Hematopoietic multipotent progenitor cell treated with erythropoietin and hydrocortisone succinate and interleukin-3 and kit ligand, for 6 days (in vitro differentiated cells): ENCODE measurements around the gene ADCYAP1R1.

Experiments used
- DNase-seq: peaks from one replicate; pipeline ENCODE4 v3.0.0-alpha.2; 2015

Gene ADCYAP1R1

DNA sequence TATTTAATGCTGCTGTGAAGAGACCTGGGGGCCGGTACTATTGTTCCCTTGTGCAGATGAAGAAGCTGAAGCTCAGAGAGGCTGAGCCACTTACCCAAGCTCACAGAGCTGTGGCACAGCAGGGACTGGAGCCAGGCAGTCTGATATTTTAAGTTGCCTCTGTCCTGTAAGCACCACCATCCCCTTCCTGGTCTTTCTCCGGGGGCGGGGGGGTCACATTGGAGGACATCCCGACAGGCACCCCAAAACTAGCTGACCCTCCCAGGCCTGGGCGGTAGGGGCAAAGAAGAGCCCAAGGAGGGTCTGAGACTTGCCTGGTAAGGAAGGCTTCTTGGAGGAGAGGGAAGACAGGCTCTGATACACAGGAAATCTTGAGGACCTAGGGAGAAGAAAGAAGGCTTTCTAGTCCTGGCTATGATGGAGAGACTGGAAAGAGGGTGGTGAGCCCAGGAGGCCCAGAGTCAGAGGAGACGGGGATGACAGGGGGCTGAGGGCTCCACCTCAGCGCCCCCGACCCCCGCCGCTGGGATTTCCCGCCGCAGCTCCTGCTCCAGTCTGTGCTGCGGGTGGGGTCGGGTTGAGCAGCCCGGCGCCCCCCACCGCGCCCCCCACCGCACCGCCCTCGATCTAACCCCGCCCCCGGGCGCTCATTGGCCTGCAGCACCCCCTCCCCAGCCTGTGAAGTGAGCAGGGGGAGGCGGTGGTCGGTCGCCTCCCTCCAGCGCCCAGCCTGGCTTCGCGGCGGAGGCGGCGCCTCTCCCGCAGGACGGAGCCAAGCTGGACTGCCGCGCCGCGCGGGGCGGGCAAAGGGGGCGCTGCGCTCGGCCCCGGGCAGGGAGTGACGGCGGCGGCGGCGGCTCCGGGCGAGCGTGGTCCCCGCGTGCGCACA lies at the start of gene ADCYAP1R1:
Gene ADCYAP1R1, plus strand, starts transcription at position 711 of the 889 bp plus-strand sequence. CDS start 10,957 bp downstream, outside the sequence.
- DNase-seq = no peak

DNA sequence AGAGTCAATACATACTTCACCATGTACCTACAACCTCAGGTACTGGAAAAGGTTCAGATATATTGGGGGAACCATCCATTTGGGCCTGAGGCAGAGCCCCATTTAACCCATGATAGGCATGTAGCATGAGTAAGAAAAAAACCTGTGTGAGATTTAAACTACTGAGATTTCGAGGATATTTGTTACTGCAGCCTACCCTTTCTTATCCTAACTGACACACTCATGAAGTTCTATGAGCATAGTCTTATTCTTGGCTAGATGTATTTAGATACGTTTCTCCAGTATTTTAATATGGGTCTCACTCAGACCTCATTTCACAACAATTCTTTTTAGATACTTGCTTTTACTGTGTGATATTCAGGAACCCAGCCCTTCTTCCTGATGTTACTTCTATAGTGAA lies 49.0 kb upstream of the ADCYAP1R1 start:
- DNase-seq = no peak

DNA sequence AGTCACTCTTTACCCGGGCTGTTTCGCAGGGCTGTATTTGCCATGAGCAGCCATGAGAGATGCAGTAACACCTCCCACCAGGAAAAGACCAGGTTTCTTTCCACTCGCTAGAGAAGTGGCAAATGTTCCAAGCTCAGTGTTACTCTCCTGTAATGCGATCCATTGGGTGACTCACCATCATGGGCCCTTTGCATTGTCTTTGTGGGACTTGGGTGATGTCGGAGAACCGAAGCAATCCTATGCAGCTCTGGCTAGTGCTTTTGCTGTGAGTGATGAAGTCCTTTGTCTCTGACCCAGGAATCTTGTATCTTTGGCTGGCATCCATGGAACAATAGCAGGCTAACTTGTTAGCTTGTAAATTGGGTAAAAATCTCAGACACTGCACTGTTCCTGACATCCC lies 48.4 kb upstream of the ADCYAP1R1 start:
- no peak for DNase-seq

DNA sequence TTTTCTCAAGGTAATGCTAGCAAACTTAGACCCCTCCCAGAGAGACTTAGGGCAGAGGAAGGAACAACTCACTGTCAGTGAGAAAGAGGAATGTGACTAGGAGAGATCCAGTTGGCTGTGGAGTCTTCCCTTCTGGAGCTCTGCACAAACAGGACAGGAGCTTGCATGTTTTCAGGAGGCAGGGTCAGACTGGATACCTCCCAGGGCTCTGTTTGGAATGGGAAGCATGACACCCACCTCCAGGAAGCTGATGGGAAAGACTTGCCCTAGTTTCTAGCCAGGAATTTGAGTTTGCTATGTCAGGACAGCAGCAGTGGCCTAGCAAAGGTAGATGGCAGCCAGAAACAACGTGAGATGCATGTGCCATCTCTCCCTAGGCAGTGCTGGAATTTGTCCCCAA lies 47.7 kb upstream of the ADCYAP1R1 start:
- no peak for DNase-seq

DNA sequence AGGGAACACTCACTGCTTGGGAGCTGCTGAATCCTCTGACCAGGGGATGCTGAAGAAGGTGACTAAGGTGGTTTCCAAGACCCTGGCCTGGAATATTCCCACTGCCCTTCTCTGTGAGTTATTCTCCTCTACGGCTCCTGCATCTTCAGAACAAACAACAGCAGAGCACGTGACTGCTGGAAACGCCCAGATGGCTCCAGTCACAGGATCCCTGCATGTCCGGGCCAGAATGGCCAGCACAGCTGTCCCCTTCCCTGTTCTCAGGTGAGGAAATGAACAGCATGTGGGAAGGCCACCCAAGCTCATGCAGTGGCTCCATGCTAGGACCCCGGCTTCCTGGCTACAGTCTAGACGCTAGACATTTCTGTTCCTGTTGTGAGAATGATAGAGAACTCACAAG lies 45.3 kb upstream of the ADCYAP1R1 start:
- DNase-seq = no peak

DNA sequence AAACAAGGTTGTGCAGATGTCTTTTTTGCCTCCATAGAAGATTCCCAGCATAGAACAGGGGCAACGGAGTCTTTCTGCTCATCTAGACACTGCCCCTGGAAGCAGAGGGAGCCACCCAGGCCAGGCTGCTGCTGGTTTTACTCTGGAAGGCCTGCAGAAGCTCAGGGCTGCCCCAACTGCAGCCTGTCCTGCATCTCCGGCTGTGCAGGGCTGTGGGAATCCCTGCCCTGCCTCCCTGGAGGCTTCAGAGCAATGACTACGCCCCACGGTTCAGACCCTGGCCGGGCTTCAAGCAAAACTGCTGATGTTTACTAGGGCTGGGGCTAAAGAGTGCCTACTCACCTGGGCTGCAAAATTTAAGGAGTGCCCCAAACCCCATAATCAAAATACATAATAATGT lies 44.5 kb upstream of the ADCYAP1R1 start:
- DNase-seq = no peak

DNA sequence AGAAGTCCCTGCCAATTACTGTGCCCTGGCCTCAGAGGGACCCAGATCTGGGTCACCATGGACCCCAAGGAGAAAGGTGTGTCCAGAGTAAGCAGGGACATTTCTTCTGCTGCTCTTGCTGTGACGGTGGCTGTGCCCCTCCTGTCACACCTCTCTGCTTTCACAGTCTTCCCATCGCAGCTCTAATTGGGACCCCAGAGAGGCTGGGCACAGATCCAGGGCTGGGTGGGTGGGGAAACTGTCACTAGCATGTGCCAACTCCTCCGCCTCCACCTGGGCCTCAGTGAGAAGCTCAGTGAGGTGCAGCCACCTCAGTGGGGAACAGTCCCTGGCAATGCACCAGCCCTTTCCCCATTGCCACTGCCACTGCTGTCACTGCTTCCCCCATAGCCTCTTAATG lies 37.3 kb upstream of the ADCYAP1R1 start:
- DNase-seq = no peak

DNA sequence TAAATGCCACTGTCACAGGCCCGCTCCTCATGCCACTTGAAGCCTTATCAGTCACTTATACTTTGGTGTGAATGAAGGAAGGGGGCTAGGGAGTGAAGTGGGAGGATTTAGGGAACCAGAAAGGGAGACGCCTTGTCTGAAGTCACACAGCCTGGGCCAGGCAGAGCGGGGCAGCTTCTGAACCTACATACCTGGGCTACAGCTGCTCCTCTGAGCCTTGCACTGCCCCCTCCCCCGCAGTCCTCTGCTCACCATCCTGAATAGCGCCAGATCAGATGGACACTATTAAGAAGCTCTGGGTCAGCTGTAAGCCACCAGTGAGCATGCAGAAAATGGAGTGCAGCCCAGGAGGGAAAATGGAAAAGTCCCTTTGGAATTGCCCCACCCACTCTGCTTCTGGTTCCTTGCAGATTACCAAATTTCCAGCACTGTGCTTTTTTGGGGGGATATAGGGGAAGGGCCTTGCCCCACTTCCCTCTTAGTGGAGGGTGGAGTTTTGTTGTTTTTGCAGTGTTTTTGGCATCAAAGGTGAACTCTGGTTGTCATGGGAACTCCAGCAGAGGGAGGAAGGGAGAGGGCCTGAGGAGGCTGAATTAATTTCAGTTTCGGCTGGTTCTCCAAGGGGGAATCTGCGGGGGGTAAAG lies 35.0 kb upstream of the ADCYAP1R1 start:
- DNase-seq = no peak

DNA sequence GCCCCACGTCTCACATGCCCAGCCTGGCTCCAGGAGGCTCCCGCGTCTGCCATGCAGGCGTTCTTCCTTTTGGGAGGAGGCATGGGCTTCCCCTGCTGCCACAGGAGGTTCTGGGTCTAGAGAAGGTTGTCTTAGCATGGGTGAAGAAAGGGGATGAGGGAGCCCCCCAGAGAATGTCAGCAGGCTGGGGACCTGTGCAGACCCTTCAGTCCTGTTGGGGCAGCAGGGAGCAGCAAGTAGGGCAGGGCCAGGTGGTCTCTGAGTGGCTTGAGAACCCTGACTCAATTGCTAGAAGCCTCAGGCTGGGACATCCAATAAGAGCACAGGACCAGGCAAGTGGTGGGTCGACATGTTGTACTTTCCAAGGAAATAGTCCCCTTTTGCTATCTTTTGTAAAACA lies 34.4 kb upstream of the ADCYAP1R1 start:
- no peak for DNase-seq

DNA sequence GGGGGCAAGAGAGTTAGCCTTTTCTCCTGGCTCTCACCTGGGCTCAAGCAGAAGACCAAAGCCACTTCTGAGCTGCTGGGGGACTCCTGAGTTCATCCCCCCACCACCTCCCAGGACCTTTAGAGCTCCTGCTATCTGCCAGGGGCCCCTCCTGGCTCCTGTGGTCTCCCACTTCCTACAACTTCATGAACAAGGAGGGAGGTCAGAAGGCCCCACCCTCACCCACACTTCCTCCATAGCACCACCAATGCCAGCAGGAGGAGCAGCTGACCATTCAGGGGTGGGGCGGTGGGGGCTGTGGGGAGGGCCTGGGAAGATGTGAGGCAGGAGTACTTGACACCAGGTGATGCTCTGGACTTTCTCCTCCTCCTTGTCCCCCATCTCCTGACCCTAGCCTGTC lies 32.6 kb upstream of the ADCYAP1R1 start:
- no peak for DNase-seq

DNA sequence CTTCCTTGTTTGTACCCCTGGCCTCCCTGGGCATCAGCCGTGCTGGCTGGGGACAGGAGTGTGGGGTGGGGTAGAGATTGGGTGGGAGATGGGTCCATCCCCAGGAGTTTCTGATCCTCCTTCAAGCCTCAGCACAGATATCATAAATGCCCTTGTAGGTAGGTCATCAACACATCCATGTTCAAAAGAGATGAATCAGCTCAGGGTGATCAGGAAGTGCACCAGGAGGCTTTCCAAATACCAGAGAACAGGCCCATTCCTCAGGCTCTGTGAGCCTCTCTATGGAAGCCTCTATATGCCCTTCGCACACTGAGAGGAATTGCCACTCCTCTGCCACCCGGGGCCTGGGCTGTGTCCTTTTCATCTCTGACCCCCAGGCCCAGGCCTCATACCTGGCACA lies 31.9 kb upstream of the ADCYAP1R1 start:
- no peak for DNase-seq

DNA sequence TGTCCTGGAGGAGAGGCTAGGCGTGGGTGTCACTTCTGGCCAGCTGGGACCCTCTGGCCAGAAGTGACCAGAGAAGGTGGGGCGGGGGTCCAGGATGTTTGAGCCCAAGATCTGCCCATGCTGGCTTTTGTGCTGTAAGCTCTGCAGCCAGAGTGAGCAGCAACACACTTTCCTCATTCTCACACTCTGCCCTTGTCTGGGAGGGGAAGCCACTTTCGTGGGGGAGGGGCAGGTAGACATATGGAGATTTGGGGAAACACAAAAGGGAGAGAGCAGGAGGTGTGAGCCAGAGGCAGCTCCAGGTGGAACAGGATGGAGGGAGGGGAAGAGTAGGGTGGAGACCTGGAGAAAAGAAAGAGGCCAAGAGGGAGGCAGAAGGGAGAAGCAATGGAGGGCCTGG lies 31.5 kb upstream of the ADCYAP1R1 start:
- no peak for DNase-seq

DNA sequence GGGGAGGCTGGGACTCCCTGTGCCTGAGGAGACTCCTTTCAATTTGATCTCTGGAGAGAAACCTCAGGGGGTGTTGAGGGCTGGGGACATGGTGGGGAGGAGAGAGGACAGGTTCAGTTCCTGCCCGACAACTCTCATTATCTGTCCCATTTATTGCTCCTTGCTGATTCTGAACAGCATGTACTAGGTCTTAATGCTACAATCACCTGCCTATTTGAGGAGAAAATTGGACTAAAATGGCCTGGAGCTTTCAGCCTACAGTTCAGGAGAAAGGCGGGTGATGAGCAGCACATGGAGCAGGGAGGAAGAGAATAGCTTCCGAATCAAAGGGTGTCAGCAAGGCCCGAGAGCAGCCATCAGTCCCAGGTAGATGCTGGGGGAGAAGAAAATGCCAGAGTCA lies 30.0 kb upstream of the ADCYAP1R1 start:
- no peak for DNase-seq

DNA sequence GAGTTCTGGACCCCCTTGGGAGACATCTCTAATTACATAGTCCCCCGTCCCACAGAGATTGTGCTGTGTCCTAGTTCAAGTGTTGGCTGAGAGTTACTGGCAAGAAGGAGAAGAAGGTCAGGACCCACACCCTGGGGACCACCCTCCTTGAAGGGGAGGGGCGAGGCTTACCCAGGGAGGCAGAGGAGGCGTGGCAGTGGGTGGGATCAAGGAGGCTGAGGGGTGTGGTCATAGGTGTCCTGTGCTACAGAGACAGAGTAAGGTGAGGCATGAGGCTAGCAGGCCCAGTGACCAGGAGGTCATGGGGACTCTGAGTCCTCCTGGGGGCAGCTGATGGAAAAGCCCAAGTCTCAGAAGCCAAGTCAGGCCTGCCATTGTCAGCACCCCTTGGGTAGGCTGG lies 29.4 kb upstream of the ADCYAP1R1 start:
- no peak for DNase-seq

DNA sequence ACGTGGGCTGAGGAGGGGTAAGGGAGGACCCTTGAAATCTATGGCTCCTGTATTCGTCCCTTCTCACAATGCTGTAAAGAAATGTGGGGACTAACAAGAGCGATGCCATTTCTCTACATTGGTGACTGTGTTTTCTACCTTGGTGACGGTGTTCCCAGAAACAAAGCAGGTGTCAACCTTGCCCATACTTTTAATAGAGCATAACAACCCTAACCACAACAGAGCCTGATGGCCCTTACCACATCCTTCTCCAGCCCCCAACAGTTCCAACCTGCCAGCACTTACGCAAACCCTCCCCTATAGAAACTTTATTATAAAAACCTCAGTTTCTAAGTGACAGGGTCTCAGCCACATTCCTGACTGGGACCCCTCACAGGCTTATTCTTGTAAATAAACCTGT lies 28.2 kb upstream of the ADCYAP1R1 start:
- no peak for DNase-seq

DNA sequence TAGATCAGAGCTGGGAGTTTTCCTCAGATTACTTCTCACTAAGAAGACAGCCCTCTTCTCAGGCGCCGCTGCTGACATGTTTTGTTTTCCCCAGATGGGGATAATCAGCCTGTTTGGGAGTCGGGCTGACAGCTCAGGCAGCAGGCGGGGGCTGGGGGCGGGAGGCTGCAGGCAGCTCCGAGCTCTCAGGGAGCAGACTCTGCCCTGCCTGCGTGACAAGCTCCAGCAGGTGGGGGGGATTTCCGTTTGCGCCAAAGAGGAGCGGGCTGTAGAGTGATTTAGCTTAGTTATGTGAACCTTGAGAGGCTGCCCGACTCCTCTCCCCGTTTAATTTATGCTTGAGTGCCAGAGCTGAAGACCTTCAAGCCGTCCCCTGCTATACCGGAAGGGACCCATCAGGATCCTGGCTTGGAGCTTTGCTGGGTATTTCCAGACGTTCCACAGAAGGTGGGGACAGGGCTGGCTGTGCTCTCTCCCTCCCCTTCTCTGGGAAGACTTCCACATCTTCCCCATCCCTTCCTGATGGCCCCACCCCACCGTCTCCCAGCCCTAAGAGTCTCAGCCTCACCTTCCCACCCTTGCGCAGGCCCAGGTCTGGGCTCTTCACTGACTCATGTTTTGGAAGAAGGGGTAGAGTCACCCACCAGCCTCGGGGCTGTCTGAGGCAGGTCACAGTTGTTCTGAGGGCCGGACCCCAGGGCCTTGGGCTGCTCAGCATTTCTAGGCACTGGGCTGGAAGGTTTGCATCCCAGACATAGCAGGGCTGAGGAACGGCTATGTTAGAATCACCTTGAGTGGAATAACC lies 24.7 kb upstream of the ADCYAP1R1 start:
- no peak for DNase-seq

DNA sequence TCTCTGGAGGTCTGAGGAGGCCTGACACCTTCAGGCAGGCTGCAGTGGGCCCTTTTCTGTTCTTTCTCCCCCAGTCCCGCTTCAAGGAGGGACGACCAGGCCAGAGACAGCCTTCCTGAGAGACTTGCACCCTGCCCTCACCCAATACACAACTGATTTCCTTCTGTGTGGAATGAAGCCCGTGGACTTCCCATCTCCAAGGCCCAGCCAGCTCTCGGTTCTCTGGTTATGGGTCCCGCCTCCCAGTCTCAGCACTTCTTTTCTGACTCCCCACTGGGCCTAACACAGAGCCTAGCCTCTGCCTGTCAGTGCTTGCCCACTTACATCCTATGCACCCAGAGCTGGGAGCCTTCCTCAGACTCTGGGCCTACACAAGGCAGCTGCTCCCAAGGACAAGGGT lies 24.1 kb upstream of the ADCYAP1R1 start:
- no peak for DNase-seq

DNA sequence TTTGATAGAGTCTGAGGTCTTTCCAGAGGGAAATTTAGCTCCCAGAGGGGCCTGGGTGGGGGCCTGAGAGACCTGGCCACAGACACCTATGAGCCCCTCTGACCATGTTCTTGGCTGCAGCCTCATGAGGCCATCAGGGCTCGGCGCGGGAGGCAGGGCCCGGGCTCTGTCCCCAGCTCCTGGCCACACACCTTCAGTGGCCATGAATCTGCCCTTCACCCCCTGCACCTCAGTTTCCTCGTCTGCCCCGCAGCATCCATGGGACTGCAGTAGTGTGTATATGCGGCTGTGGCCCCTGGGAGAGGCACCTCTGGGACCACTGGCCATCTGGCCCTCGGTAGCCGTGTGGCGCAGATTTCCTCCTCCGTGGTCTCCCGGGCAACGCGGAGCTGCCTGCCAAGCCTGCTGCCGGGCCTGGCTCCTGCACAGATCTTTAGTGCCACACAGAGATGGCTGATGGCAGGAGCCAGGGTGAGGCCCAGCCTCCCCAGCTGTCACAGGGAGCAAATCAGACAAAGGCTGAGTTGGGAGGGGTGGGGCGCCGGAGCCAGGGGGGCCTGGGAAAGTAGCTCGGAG lies 23.6 kb upstream of the ADCYAP1R1 start:
- DNase-seq = no peak

DNA sequence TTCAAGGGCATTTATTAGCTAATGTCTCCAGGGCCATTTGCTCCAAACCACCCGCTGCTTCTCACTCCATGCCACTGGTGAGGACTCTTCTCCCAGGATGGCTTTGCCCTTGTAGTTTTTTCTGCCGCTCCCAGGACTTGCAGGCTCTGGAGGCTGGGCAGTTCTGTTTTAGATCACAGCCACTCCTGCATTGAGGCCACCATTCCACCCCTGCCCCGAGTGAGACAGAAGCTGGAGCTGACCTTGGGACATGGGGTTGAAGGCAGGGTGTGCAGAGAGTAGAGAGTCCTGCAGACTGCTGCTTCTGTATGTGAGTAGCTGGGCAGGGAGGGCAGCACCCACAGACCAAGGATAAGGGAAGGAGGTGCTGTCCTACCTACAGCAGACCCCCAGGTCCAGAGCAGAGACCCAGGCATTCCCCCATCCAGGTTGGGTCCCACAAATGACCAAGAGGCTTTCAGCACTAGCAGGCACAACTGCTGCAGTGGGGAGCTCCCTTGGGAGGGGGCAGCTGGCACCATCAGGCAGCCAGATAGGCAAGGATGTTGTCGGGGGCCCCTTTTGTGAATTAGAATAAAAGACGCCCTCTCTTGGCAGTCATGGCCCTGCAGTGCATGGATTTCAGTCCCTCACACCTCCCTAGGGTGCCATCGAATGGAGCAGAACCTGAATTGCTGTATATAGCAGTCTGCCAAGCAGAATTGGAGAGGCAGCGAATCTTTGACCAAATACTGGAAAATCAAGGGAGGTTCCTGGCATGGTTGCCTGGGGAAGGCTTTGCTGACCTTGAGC lies 22.7 kb upstream of the ADCYAP1R1 start:
- DNase-seq = no peak

DNA sequence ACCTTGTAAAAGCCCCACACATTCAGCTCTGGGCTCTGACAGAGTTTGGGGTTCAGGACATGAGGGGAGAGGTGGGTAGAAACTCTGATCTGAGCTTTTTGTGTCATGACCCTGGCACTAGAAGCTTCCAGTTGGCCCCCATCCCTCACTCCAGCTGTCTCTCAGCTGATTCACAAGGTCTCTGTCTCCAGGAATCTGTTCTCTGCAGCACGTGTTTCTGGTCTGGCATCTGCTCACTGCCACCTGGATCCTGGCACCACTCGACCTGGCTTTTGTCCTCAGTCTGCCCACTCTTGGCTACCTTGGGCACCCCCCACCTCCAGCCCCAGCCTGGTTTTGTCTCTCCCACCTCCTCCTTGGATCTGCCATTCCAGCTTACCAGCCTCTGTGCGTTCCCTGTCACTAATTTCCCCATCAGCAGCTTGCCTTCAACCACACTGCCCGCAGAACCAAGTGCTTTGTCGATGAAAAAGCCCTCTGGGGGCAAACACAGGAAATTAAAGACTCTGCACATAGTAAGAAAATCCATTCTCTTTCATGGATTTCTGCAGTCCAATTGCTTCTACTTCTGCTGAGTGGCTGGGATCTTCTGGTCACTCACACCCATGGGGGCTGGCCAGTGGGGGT lies 18.3 kb upstream of the ADCYAP1R1 start:
- DNase-seq = no peak

DNA sequence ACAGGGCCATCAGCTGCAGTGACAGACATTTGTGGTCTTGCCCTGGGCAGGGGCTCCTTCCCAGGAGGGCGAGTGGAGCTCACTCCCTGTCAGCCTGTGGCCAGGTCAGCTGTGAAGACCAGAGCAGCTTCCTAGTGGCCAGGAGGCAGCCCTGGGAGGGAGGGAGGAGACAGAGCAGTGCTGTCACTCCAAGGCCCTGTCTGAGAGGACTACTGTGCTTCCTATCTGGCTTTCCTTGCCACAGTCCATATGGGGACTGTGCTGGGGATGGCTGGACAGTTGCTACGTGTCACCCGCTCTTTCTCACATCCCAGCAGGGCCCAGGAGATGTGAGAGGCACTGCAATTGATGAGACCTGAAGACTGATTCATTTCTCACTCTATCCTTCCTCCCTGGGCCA lies 15.2 kb upstream of the ADCYAP1R1 start:
- DNase-seq = no peak

DNA sequence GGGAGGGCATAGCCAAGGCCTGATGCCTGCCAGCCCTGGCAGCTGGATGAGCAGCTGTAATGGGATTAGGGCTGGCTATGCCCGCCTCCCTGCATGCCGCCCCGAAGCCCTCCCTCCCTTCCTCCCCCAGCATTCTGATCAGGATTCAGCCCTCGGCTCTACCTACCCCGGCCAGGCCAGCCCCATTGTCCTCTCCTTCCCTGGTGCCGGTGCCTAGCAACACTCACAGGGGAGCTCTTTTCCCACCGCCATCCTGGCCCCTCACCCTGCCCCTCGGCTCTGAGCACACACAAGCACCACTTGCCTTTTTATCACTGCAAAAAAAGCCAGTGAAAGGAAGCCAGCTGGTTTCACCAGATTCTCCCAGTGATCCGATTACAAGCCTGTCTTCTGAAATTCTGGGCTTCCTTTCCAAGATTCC lies 9.0 kb upstream of the ADCYAP1R1 start:
- no peak for DNase-seq
